Stromal cell of bone marrow (primary cell): ENCODE measurements around the gene SNAP47.
"Not testable (repeated sequence)": the region's sequence is repeated elsewhere in the genome, so short reads cannot be mapped to it uniquely, and the experiment has no call there.

Experiments
- DNase-seq: peaks from one replicate; pipeline ENCODE4 v3.0.0-alpha.2; 2012; ENCODE audit warnings: low read depth

SNAP47 gene, protein sequence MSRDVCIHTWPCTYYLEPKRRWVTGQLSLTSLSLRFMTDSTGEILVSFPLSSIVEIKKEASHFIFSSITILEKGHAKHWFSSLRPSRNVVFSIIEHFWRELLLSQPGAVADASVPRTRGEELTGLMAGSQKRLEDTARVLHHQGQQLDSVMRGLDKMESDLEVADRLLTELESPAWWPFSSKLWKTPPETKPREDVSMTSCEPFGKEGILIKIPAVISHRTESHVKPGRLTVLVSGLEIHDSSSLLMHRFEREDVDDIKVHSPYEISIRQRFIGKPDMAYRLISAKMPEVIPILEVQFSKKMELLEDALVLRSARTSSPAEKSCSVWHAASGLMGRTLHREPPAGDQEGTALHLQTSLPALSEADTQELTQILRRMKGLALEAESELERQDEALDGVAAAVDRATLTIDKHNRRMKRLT

DNA sequence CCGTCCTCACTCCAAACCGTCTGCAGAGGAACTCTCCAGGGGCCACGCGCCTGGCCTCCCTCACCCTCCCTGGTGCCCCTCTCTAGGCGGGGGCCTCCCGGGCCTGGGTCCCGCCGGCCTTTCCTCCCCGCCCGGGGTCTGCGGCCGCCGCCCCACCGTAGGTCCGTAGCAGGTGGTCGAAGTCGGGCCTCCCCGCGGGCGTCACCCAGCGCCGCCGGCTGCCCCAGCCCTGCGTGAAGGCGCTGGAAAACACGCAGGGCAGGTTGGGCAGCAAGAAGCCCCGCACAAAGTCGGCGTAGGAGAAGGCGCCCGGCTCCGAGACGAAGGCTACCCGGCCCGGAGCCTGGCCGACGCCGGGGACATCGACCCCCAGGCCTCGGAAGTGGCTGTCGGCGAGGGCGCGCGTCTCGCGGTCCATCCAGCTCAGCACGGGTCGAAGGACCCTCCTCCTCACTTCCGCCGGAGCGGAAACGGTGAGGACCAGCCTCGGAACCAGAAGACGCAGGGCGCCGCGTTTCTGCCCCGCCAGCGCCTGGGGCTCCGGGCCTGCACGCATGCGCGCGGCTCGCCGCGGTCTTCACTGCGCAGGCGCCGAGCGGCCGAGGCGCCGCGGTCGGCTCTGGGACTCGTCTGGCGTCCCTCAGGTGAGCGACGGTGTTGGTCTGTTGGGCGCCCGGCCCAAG, at the start of gene SNAP47, which contains the start of gene JMJD4:
TSS of gene SNAP47 (plus strand) at position 580 of the 683 bp plus-strand sequence. CDS start 12,302 bp downstream, outside the sequence.
TSS of gene JMJD4 (minus strand) at position 447 of the 683 bp plus-strand sequence. CDS start at position 418, 29 bp downstream.
- DNase-seq, result peak; percentile 74

DNA sequence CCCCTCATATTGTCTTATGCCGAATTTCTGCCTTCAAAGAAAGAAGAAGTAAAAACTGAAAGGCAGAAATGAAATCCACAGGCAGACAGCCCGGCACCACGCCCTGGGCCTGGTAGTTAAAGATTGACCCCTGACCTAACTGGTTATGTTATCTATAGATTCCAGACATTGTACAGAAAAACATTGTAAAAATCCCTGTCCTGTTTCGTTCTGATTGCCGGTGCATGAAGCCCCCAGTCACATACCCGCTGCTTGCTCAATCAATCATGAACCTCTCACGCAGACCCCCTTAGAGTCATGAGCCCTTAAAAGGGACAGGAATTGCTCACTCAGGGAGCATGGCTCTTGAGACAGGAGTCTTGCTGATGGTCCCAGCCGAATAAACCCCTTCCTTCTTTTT, 49.4 kb upstream of the SNAP47 start:
- DNase-seq, result no peak

DNA sequence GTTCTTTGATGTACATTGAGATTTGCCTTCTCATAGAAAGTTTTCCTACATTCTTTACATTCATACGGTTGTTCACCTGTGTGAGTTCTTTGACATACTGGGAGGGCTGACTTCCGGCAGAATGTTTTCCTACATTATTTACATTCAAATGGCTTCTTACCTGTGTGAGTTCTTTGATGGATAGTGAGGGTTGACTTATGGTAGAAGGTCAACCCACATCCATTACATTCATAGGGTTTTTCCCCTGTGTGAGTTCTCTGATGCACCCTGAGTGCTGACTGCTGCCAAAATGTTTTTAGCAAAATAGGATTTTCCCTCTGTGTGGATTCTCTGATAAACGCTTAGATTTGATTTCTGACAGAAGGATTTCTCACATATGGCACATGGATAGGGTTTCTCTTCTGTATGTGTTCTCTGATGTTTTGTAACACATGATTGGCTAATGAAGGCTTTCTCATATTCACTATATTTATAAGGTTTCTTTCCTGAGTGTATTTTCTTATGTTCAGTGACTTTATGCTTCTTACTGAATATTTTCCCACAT, 37.8 kb upstream of the SNAP47 start:
- DNase-seq, result no peak

DNA sequence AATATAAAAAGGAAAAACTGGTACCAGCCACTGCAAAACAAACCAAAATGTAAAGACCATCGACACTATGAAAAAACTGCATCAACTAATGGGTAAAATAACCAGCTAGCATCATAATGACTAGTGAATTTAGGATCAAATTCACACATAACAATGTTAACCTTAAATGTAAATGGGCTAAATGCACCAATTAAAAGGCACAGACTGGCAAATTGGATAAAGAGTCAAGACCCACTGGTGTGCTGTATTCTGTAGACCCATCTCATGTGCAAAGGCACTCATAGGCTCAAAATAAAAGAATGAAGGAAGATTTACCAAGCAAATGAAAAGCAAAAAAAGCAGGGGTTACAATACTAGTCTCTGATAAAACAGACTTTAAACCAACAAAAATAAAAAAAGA, 33.6 kb upstream of the SNAP47 start:
- not testable (repeated sequence) for DNase-seq

DNA sequence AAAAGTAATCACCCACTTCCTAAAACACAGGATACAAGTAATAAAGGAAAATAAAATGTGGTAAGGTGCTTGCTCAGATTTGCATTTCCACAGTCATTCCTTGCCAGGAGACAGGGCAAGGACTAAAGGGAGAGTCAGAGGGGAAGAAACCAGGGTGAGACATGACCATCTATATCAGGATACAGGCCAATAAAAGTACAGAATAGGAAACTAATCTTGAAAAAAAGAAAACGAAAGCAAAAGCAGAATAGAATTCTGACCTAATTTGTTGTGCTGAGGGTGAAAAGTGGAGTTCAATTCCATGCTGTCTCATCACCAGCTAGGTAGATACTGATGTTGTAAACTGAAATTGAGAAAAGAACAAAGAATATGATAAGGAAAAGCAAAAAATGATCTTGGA, 27.4 kb upstream of the SNAP47 start:
- DNase-seq, result no peak

DNA sequence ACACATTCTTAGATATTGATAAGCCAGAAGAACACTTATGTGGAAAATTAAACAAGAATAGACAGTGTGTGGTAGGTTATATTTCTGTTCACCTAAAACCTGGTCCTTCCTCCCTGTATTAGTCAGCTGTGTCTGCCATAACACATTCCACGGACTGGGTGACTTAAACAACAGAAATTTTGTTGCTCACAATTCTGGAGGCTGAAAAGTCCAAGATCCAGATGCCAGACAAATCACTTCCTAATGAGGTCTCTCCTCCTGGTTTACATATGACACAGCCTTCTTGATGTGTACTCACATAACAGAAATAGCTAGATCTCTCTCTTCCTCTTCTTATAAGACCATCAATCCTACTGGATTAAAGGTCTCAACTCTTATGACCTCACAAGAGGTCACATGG, 25.8 kb upstream of the SNAP47 start:
- DNase-seq, result no peak

DNA sequence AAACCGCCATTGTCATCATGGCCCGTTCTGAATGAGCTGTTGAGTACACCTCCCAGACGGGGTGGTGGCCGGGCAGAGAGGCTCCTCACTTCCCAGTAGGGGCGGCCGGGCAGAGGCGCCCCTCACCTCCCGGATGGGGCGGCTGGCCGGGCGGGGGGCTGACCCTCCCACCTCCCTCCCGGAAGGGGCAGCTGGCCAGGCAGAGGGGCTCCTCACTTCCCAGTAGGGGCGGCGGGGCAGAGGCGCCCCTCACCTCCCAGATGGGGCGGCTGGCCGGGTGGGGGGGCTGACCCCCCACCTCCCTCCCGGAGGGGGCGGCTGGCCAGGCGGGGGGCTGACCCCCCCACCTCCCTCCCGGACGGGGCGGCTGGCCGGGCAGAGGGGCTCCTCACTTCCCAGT, 24.8 kb upstream of the SNAP47 start:
- not testable (repeated sequence) for DNase-seq

DNA sequence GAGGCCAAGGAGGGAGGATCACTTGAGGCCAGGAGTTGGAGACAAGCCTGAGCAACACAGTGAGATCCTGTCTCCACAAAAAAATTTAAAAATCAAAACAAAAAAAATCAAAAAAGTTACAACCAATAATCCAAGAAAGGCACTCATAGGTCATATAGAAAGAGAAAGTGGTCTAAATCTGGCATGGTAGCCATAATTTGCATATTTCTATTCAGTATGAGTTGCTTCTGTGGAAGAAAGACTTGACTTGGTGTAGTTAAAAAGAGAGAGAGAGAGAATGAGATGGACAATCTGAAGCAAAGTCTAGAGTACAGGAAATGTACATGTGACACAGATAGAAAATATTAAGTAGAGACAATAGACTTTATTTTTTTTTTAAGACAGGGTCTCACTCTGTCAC, 22.6 kb upstream of the SNAP47 start:
- DNase-seq, result no peak

DNA sequence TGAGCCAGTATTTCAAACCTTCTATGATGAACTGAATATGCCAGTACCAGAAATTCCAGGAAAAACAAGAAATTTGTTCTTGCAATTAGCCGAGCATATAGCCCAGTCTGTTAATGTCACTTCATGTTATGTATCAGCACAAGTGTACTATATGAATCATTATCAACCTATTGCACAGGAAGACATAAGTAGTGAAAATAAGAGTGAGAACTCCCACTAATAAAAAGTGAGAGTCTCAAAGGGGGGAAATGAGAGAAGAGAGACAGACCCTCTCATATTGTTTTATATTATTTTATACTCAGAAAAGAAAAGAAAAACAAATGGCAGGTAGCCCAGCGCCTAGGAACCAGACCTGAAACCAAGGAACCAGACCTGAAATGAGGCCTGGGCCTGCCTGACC, 16.3 kb upstream of the SNAP47 start:
- no peak for DNase-seq

DNA sequence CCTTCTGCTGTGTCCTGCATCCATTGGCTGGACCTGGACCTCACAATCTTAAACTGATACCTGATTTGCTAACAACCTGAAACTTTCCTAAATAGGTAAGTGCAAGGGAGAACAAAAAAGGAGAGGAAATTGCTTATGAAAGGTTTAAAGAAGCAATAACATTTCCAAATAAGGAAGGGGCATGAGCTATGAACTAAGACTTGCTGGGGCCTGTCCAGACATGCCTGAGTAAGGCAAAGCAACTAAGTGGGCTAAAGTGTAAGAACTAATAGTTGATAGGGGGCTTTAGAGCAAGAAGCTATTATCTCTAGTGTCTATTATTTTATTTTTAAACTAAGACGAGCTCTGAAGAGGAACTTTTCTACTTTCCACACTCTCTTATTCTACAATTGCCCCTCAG, 11.8 kb upstream of the SNAP47 start:
- DNase-seq, result no peak

DNA sequence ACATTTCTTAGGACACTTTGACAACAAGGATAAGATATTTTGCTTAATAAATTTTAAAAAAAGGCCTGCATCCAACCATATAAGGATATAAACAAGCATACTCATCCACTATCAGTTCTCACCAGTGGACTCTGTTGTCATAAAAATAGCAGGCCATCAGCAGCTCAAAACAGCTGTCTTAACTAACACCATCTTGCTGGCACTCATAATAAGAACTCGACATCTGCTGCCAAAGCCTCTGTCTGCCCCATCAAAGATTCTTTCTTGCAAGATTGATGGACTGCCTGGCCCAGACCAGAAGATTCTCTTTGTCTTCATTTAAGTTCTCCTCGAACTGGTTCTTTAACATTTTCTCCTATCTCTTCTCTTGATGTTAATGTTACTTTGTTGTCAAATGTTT, 10.2 kb upstream of the SNAP47 start:
- DNase-seq, result no peak

DNA sequence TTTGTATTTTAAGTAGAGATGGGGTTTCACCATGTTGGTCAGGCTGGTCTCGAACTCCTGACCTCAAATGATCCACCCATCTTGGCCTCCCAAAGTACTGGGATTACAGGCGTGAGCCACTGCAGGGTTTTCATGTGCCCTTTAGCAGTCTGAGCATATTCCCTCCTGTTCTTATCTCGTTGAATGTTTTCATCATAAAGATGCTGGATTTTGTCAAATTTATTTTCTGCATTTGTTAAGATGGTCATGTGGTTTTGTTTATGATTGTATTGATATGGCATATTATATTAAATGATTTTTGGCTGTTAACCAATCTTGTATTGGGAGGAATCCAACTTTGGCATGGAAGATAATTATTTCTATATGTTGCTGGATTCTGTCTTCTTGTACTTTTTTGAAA, 8.9 kb upstream of the SNAP47 start:
- DNase-seq, result no peak

DNA sequence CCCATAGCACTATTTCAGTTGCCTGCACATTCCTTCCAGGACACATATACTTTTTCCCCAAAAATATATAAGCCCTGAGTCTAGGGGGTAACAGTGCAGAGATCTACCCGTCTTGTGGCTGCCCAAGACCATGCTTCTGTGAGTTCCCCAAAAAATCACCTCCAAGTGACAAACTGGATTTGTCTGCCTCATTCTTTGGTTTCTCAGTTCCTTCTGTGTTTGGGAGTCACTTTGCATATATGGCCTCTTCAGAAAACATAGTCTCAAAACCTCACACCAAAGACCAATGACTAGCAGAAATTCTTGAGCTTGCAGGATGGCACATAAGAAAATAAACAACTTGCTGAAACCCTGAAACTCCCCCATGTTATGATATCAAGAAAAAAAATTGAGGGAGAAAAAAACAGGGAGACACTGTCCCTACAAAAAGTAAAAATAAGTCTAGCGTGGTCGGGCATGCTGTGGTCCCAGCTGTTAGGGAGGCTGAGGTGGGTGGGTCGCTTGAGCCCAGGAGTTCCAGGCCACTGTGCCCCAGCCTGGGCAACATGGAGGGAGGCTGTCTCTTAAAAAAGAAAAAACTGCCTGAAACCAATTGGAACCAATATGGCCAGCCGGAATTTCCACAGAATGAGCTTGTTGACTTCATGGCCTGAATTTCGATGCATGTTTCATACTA, 8.2 kb upstream of the SNAP47 start:
- DNase-seq, result no peak

DNA sequence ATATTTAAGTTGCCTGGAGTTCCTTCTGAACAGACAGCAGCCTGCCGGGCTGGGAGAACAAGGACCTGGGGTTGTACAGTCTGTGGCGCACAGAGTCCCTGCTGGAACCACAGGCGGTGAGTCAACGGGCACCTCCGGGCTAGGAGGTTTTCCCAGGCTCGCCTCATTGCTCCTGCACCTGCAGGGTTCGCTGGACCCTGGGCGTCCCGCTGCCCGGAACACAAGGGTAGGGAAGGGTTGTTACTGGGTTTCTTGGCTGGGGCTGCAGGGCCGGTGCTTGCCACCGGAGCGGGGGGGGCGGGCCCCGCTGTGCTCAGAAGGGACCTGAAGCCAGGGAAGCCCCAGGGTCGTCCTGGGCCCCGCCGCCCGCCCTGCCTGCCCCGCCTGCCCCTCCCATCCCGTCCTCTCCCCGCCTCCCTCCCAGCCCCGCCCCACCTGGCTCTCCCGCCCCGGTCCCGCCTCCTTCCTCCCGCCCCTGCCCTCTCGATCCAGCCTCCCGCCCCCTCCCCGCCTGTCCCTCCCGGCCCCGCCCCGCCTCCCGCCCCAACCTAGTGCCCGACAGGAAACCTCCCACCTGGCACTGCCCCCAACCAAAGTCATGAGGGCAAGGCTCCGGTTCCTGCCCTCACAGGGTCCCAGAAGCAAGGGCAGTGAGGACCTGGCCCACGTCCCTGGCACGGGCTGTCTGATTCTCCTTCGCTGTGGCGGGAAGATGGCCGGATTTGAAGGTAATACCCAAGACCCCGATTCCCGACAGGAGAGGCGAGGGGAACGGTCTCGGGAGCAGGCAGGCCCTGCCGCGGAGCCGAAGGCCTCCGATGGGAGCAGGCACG, 7.0 kb upstream of the SNAP47 start:
- peak; percentile 13 for DNase-seq

DNA sequence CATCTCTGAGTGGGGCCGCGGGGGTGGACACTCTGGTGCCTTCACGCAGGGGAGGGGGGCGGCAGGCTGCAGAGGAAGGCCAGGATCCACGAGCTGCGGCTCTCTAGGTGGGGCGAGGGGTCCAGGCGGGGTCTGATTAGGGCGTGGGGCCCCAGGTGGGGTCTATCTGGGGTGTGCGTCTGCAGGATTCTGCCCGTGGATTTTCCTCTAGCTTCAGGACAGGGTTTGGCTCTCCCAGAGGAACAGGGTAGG, 6.4 kb upstream of the SNAP47 start:
- no peak for DNase-seq

DNA sequence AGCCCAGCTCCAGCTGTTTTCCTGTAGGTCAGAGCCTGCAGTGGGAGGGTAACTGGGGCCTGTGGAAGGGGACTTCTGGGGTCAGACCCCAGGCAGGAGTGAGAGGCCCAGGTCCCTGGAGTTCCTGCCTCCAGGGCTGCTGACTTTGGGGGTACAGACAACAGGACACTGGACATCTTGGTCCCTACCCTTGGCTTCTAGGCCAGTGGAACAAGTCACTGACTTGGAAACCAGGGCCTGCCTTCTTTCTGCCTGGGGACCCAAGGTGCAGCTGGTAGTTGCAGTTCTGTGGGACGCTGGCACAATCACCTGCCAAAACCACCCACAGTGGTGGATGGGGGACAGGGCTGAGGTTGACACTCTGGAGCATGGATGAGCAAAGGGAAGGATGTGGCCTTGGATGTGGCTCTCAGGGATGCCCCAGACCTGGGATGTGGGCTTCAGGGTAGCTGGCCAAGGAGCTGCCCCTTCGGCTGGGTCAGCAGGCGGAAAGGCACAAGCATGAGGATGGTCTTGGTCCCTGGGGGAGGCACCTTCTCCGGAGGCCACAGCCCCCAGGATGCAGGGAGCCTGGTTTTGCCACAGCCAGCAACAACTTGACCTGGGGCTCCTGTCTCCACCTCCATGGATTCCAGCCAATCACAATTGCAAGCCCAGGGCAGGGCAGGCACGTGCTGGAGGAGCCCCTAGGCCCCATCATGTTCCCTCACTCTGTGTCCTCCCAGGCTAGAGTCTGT, 5.9 kb upstream of the SNAP47 start:
- DNase-seq, result no peak

DNA sequence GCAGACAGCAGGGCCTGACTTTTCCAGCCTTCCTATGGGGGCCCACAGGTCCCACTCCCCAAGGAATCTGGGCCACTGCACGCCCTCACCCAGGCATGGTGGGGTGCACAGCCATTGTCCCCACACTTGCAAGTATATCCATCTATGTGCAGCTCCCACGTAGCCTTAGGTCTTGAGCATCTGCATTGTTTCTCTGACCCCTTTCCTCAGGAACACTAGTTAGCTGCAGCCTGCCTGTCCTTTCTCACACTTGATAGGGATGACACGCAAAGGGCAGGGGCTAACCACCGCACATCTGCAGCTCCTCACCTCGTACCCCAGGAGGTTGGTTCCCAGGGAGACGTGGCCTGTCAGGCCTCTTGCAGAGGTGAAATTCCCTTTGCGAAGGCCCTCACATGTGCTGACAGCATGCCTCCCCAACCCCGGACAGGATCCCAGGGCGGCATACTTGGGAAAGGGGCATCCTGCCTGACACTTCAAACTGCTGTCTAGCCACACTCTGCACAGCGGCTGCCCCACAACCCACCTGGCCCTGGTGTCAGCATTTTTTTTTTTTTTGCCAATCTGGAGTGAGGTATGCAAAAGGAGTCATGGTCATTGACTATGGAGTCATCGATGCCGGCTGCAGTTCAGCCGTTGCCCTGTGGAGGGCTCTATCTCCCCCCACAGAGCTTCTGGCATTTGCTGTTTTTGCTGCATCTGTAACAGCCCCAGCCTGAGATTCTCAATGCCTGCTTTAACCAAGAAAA, 5.2 kb upstream of the SNAP47 start:
- DNase-seq, result peak; percentile 30

DNA sequence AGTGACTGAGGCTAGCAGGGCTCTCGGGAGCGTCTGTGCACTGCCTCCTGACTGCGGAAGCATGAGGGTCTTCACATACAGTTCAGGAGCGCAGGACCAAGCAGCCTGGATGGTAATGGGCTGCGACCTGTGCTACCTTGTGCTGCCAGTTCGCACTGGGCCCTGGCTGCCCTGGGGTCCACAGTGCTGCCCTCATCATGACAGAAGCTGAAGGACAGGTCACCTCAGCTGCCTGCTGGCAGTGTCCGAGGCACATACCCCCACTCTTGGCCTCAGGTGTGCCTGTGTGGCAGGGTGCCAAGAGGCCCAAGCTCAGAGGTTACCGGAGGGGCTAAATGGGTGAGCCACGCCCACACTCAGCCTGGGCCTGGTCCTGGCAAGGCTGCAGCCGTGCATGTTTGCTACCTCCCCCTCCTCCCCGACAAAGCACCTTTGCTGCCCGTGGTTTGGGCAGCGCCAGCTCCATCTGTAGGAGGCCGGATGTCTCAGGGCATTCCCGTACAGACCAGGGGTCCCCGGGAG, 4.5 kb upstream of the SNAP47 start:
- DNase-seq, result no peak

DNA sequence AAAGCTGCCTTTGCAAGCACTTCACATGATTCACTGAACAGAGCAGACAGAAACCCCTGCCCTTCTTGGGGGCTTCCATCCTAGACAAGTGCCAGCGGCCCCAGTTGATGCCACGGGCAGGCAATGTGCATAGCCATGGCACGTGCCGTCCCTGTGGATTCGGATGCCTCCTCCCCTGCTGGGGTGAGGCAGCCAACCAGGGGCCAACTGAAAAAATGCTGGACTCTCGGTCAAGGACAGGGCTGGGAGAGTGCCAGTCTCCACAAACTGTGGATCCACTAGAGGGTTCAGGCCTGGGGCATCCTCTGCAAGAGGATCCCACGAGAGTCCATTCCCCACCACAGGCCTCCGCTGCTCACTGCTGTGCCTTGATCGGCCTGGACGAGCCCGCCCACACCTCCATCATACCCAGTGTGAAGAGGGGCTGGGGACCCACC, 4.0 kb upstream of the SNAP47 start:
- DNase-seq, result no peak
